Measurements from ENCODE around the gene FAM184A.
"Not testable (repeated sequence)": the region's sequence is repeated elsewhere in the genome, so short reads cannot be mapped to it uniquely, and the experiment has no call there.

Gene FAM184A

DNA sequence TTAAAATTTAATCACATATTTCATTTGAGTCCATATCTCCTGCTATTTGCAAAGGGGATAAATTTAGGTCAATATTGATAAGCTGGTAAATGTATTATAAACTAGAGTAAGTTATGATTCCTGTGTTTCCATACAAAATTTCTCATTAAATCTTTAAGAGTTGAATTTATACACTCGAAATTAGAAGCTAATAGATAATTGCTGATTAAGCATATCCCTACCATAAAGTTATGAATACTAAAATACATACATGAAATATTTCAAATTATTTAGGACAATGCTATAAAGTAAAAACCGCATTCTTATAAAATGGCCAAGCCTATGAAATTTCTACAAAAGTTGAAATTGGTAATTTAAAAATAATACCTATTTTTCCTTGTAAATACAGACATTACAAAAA lies 71.5 kb downstream of the FAM184A start:
- no peak for DNase-seq

DNA sequence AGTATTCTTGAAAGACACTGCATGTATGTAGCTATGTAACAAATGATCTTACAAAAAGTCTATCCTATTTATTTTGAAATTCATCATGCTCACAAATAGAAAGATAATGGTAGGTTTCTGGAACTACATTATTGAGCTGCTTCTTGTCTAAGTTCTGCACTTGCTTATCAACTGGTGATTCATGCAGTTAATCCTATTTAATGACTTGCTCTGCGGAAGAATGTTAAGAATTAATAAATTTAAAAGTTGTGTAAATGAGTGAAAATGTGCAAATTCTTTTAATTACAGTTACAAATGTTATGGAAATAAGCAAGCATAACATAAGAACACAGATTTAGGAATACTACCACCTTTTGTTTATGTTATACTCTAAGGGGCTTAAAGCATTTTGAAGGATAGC lies 76.4 kb downstream of the FAM184A start:
- no peak for DNase-seq

DNA sequence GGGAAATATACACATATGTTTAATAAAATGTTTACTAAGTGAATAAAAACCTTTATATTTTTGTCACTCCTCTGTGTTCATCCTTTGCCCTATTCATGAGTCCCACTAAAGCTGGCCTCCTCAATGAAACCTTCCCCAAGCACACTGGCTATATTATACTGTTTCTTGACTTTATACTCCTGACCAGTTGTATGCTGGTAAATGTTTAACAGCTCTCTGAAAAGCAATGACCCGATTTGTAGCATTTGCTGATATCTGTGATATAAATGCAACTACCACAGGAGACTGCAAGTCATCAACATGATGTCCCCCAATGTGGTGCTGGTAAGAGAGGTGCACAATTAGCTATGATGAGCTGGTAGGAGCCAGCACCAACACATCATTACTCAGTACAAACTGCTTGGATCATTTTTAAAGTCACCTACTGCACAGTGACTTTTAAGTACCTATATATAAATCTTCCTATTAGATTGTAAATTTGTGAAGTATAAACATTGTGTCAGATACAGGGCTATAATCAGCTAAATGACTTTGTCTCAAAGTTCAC lies 78.9 kb downstream of the FAM184A start:
- DNase-seq, result no peak

DNA sequence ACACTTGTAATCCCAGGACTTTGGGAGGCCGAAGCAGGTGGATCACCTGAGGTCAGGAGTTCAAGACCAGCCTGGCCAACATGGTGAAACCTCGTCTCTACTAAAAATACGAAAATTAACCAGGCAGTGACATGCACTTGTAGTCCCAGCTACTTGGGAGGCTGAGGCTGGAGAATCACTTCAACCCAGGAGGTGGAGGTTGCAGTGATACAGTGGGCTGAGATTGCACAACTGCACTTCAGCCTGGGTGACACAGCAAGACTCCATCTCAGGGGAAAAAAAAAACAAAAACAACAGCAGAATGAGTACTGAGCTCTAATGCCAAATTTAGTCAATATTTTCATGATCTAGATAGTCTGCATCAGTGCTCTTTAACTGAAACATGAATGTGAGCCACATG lies 81.0 kb downstream of the FAM184A start:
- DNase-seq, result not testable (repeated sequence)

GRCh38 chr6:118996289-118996820 lies 82.1 kb downstream of the FAM184A start:
- DNase-seq, result no peak

DNA sequence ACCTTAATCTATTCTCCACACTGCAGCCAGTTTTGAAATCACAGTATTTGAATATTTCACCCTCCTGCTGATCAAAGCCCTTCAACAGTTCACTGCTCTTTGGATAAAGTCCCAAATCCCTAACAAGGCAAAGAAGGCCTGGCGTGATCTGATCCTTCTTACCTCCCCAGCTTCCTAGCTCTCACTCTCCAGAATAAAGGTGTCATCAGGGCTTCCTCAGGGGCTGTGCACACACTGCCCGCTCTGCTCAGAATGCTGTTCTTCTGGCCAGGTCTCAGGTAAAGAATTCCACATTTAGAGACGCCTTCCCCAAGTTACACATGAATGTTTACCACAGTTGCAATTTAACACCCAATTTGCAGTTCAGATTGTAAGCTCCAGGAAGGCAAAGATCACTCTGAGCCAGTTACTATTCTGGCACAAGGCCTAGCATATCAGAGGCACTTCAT lies 84.6 kb downstream of the FAM184A start:
- no peak for DNase-seq

DNA sequence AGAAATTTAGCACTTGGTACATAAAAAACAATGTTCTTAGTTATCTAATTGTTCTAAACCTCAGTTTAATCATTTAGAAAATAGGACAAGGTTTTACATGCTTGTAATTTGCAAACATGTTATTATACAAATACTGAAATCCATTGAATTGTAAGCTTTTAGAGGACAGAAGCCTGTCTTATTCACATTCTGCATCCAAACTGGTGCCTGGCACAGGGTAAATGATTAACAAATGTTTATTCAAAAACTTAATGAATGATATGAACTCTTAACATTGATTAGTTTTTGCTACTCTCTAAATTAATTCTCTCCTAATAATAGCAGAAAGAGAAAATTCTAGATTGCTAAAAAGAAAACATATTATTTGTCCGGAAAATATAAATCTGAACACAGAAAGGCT lies 85.1 kb downstream of the FAM184A start:
- no peak for DNase-seq

DNA sequence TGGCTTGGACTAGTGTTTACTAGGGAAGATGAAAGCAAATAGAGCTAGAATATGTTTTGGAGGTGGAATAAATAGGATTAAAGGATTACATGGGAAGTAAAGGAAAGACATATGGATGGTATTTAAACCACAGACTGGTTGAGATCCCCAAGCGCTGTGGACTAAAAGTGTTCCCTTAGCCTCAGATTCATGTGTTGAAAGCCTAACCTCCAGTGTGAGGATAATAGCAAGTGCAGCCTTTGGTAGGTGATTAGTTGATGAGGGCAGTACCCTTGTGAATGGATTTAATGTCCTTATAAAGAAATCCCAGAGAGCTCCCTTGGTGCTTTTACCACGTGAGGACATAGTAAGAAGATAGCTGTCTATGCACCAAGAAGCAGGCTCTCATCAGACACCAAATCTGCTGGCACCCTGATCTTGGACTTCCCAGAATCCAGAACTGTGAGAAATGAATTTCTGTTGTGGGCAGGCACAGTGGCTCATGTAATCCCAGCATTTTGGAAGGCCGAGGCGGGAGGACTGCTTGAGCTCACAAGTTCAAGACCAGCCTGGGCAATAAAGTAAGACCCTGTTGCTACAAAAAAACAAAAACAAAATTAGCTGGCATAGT lies 86.2 kb downstream of the FAM184A start:
- DNase-seq, result no peak

DNA sequence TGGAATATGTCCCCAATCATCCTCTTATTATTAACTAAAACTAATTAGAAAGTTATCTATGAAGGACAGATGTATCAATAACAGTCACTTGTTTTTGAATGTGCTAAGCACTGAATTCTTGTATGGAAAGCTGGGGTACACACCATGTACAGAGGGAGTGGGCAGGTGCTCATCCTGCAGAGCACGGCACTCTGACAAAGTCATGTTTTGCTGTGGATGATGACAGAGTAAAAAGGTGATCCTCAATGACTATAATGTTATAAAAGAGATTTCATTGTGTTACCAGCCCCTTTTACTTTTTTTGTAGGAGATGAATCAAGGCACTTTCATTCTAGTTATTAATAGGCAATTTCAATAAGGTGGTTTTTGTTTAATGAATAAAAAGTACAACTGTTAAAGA lies 92.2 kb downstream of the FAM184A start:
- DNase-seq, result no peak

- DNase-seq, result no peak
Observed at GRCh38 chr6:118985123-118985830, 93.2 kb downstream of the FAM184A start.

DNA sequence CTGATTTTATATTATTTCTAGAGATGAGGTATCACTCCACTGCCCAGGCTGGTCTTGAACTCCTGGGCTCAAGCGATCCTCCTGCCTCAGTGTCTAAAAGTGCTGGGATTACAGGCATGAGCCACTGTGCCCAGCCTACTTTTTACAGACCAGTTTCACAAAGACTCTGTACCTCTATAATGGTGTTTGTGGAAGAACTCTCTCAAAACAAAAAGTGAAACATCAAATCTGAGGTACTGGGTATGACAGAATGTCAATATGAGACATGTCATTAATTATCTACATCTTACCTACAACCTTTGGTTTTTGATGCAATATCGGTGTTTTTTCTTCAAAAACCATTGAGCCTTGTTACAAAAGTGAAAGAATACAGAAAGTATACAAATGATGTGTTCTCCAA lies 94.1 kb downstream of the FAM184A start:
- no peak for DNase-seq

GRCh38 chr6:118982575-118982911 lies 95.9 kb downstream of the FAM184A start:
- no peak for DNase-seq

GRCh38 chr6:118981884-118982574 lies 96.4 kb downstream of the FAM184A start:
- no peak for DNase-seq

- no peak for DNase-seq
Observed at GRCh38 chr6:118980063-118980462, 98.4 kb downstream of the FAM184A start.

DNA sequence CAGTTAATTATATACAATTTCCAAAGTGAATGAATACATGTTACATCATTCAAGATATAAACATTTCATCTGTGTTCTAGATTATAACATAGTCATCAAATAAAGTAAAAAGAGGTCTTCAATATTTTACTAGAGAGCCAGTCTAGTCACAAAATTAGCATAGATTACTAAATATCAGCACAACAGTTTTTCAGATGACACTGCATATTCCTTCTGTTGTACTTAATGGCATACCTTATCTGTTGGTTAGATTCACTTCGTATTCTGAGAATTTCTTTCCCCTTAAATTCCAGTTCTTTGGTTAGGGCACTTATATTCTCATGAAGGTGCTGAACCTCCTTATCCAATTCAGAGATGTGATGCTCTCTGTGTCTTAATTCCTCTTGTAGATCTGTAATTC lies 103.7 kb downstream of the FAM184A start:
- no peak for DNase-seq

- no peak for DNase-seq
Observed at GRCh38 chr6:118971682-118972081, 106.8 kb downstream of the FAM184A start.

DNA sequence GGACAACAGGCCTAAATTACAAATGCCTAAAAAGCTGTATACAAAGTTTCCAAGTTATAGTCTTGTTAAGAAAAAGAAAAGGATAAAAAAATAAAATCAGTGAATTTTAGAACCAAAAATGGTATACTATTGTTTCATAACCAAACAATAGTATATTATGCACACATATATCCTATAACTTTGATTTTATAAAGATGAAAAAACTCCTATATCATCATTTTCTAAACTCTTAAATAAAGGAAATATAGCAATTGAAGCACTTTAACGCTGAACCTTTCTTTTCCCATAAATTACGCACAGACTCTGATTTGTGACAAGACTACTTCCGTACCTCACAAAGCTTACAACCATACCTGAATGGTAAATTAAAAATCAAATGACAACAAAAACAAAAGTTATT lies 107.6 kb downstream of the FAM184A start:
- no peak for DNase-seq

GRCh38 chr6:118968416-118968815 lies 110.0 kb downstream of the FAM184A start:
- DNase-seq, result peak; percentile 4

DNA sequence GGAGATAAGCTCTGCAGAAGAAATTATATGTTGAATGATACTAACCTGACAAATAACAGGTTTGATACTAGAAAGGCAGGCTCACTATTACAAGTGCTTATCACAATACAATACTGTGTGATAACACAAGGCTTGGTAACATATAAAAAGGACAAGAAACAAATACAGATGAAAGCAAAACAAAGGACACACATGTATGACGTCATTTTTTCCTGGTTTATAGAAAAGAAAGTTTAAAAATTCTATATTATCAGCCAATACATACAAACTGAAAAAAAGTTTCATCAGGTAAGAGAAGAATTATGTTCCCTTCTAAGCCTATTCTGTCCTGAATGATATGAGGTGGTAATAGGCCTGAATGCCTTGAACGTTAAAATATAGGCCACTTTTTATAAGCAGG lies 111.2 kb downstream of the FAM184A start:
- DNase-seq, result no peak

- no peak for DNase-seq
Observed at GRCh38 chr6:118965843-118966370, 112.6 kb downstream of the FAM184A start.

- no peak for DNase-seq
Observed at GRCh38 chr6:118965371-118965770, 113.1 kb downstream of the FAM184A start.

DNA sequence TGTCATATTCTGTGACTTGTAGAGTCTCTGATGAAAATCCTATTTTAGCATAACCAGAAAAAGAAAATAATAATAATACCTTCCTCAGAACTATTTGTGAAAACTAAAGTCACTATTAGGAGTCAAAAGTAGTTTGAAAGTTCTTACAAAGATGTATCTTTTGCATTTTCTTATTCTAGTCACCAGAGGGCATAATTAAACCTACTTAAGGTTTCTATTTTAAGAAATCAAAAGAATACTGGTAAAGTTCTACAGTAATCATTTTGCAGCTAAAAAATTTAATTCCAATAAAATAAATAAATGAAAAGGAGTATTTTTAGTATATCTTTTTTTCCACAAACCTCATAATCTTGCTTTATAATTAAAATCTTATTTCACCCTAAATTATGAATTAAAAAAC lies 115.5 kb downstream of the FAM184A start:
- DNase-seq, result peak; percentile 13

DNA sequence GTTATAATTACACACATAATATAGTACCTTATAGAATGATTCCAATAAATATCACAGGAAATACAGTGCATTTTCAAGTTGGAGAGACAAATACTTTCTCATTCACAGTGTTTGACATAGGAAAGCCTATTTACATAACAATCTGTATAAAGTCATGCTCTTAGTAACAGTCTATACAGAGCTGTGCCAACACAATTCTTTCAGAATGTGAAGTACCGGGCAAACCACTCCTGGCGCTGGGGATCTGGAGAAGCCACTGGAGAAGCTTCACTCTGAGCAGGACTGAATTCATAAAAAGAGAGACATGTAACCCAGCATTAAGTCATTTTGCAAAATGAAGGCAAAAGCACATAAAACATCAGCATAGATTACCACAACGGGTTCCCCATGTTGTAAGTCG lies 118.6 kb downstream of the FAM184A start:
- no peak for DNase-seq

- DNase-seq, result no peak
Observed at GRCh38 chr6:118953391-118953790, 125.1 kb downstream of the FAM184A start.

Data from CD4-positive, alpha-beta T cell treated with Interleukin-21 for 1 hour (primary cell).